Adipose tissue (tissue), 3 donors: Measurements from ENCODE around the gene NEDD4L. TPM values are rescaled to one million over a fixed set of nuclear protein-coding genes. Genes with fewer than 3 reads are reported as not detected.

Experiments
- H3K27ac ChIP-seq: one replicate; pipeline ENCODE4 v1.5.1; 2013; ENCODE audit warnings: low read depth, low read length
- WGBS, 3 donors: extraction: QIAGEN DNeasy Blood & Tissue Kit; methylation state at CpG; one replicate each; pipeline ENCODE4 v1.1.7; 2013; 5-methylcytosine and 5-hydroxymethylcytosine counted together
- polyA plus RNA-seq, 3 donors: library from polyadenylated mRNA; stranded (reverse); fragments of 200-250 nt; gene quantifications; one replicate each; pipeline ENCODE4 v1.2.3, GENCODE V29; 2013
- donor health status: healthy with polysubstance abuse.
- donor health status: Bipolar disorder and iron deficiency.
- donor health status: healthy.

NEDD4L gene
- polyA plus RNA-seq, 3 donors, result 12.7 to 77.3 (median 23.7) TPM

- no peak overlapping the region for H3K27ac ChIP-seq
- WGBS, 3 donors, result 33 to 67% (median 65%) methylated on average over 6 of the region's 6 CpGs
Observed at GRCh38 chr18:58103339-58103985, 59.4 kb downstream of the NEDD4L start.

GRCh38 chr18:58104096-58104495 lies 60.1 kb downstream of the NEDD4L start:
- 60 to 74% (median 62%) methylated on average over 12 of the region's 12 CpGs for WGBS, 3 donors
- H3K27ac ChIP-seq, result no peak overlapping the region

- WGBS, 3 donors, result 81 to 84% (median 82%) methylated on average over 10 of the region's 10 CpGs
- H3K27ac ChIP-seq, result no peak overlapping the region
Observed at GRCh38 chr18:58105206-58105887, 61.3 kb downstream of the NEDD4L start.

- no peak overlapping the region for H3K27ac ChIP-seq
- 27 to 67% (median 65%) methylated on average over 3 of the region's 3 CpGs for WGBS, 3 donors
Observed at GRCh38 chr18:58105888-58106260, 61.8 kb downstream of the NEDD4L start.

- H3K27ac ChIP-seq, result no peak overlapping the region
- WGBS, 3 donors, result 72 to 76% (median 74%) methylated on average over 6 of the region's 6 CpGs
Observed at GRCh38 chr18:58106289-58107070, 62.5 kb downstream of the NEDD4L start.

GRCh38 chr18:58109256-58109655 lies 65.2 kb downstream of the NEDD4L start:
- 88 to 100% (median 95%) methylated on average over 2 of the region's 2 CpGs for WGBS, 3 donors
- H3K27ac ChIP-seq, result no peak overlapping the region

- 70 to 73% (median 71%) methylated on average over 6 of the region's 6 CpGs for WGBS, 3 donors
- no peak overlapping the region for H3K27ac ChIP-seq
Observed at GRCh38 chr18:58110398-58110797, 66.4 kb downstream of the NEDD4L start.

GRCh38 chr18:58112174-58112573 lies 68.1 kb downstream of the NEDD4L start:
- H3K27ac ChIP-seq, result no peak overlapping the region
- WGBS, 3 donors, result 92 to 100% (median 96%) methylated on average over 1 of the region's 1 CpG

- 86 to 97% (median 94%) methylated on average over 3 of the region's 3 CpGs for WGBS, 3 donors
- H3K27ac ChIP-seq, result no peak overlapping the region
Observed at GRCh38 chr18:58113337-58113736, 69.3 kb downstream of the NEDD4L start.

GRCh38 chr18:58114766-58115165 lies 70.7 kb downstream of the NEDD4L start:
- WGBS, 3 donors, result 97 to 98% (median 98%) methylated on average over 6 of the region's 6 CpGs
- H3K27ac ChIP-seq, result no peak overlapping the region

- WGBS, 3 donors, result 70 to 95% (median 90%) methylated on average over 4 of the region's 4 CpGs
- H3K27ac ChIP-seq, result no peak overlapping the region
Observed at GRCh38 chr18:58116818-58117217, 72.8 kb downstream of the NEDD4L start.

- no peak overlapping the region for H3K27ac ChIP-seq
Observed at GRCh38 chr18:58117786-58118403, 73.9 kb downstream of the NEDD4L start.

GRCh38 chr18:58118536-58118935 lies 74.5 kb downstream of the NEDD4L start:
- 78 to 95% (median 84%) methylated on average over 6 of the region's 6 CpGs for WGBS, 3 donors

More at GRCh38 chr18:58117786-58118403, 73.9 kb downstream of the NEDD4L start:
- 33 to 58% (median 53%) methylated on average over 8 of the region's 8 CpGs for WGBS, 3 donors

GRCh38 chr18:58119819-58120218 lies 75.8 kb downstream of the NEDD4L start:
- H3K27ac ChIP-seq, result no peak overlapping the region
- WGBS, 3 donors, result 84 to 95% (median 88%) methylated on average over 9 of the region's 9 CpGs

More at GRCh38 chr18:58118536-58118935, 74.5 kb downstream of the NEDD4L start:
- no peak overlapping the region for H3K27ac ChIP-seq

GRCh38 chr18:58124475-58124874 lies 80.4 kb downstream of the NEDD4L start:
- 31 to 56% (median 53%) methylated on average over 3 of the region's 3 CpGs for WGBS, 3 donors
- H3K27ac ChIP-seq, result no peak overlapping the region

- 94 to 98% (median 97%) methylated on average over 3 of the region's 3 CpGs for WGBS, 3 donors
- no peak overlapping the region for H3K27ac ChIP-seq
Observed at GRCh38 chr18:58125183-58125582, 81.2 kb downstream of the NEDD4L start.

GRCh38 chr18:58125756-58126155 lies 81.7 kb downstream of the NEDD4L start:
- 43 to 91% (median 86%) methylated on average over 12 of the region's 12 CpGs for WGBS, 3 donors
- no peak overlapping the region for H3K27ac ChIP-seq

- 36 to 93% (median 84%) methylated on average over 19 of the region's 19 CpGs for WGBS, 3 donors
- no peak overlapping the region for H3K27ac ChIP-seq
Observed at GRCh38 chr18:58128381-58129374, 84.7 kb downstream of the NEDD4L start.
